Activated naive CD4-positive, alpha-beta T cell treated with anti-CD3 and anti-CD28 coated beads, Interleukin-2, amount 10 ng/mL, durations not matched to agents 7 days and 5 days (primary cell): ENCODE data around the gene LGR4.

Experiments used
- CTCF ChIA-PET: fragments of 350-600 bp; sonication (Branson Sonifier 250); formaldehyde crosslinking; loops from one replicate; lab custom pipeline; 2021; ENCODE audit warnings: antibody characterized with exemption; lab: Charles Lee
- DNase-seq: peaks from one replicate; pipeline ENCODE4 v3.0.0-alpha.2; 2020
- H3K27ac Mint-ChIP-seq: one replicate; pipeline ENCODE4 v1.8.0; 2021; ENCODE audit warnings: mild to moderate bottlenecking, moderate library complexity, mixed read lengths
- H3K27me3 Mint-ChIP-seq: one replicate; pipeline ENCODE4 v1.8.0; 2021; ENCODE audit warnings: mild to moderate bottlenecking, mixed read lengths
- H3K36me3 Mint-ChIP-seq: one replicate; pipeline ENCODE4 v1.8.0; 2021; ENCODE audit warnings: mixed read lengths
- H3K4me1 Mint-ChIP-seq: one replicate; pipeline ENCODE4 v1.8.0; 2021; ENCODE audit warnings: mixed read lengths
- H3K4me3 Mint-ChIP-seq: one replicate; pipeline ENCODE4 v1.8.0; 2021; ENCODE audit warnings: mild to moderate bottlenecking, moderate library complexity, mixed read lengths
- H3K9me3 Mint-ChIP-seq: one replicate; pipeline ENCODE4 v1.8.0; 2021; ENCODE audit warnings: mixed read lengths

LGR4 gene

DNA sequence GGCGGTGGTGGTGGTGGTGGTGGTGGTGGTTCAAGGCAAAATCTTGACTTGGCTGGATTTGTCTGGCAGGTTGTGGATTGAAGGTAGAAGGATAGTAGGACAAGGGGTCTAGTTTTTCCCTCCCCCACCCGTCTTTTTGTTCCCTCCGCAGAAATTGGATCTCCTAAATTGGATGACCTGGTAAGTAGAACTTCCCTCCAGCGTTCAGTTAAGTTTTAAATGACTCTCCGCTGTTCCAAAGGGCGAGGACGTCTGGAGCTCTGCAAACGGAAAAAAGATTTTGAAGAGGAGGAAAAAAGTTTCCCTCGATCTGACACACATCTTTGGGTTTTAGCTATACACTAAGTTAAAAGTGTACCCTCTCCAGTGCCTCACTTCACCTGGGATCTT is 422 bp upstream of the LGR4 start:
- no peak for DNase-seq
- peak overlapping the region; percentile 25 for H3K27ac Mint-ChIP-seq

DNA sequence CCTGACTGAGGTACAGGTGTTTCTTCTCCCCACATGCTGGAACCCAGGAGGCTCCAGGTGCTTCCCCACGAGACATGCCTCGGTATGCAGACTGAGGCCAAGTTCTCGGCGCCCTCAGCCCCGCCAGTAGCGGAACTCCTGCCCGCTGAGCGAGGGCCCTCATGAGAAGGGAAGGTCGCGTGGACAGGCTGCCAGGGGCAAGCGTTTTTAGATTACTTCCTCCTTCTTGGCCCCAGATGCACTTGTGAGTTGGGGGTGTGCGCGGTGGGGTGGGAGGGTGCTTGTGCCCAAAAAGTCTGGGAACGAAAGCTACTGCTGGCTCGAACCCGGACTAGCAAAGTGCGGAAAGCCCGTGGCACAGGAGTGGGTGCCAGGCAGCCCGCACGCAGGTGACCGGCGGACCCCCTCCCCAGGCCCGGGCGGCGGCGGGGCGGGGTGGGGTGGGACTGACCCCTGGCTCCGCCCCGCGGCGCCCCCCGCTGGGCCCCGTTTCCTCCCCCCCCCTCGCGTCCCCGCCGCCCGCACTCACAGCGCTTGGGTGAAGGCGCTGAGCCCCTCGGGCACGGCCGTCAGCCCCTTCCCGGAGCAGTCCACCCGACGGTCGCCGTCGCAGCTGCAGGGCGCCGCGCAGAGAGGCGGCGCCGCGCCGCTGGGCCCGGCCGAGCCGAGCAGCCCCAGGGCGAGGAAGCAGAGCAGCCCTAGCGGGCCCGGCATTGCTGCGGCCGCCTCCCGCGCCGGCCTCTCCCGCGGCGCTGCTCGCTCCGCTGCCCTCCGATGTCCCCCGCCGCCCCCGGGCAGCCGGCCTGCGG is 797 bp downstream of the LGR4 start:
- CTCF ChIA-PET = interaction anchor here (1.0 to 1.5 kb wide), 2 partner anchors 13 to 24 kb away, joined by 4 read pairs; no protein-coding TSS in a partner anchor
- H3K4me3 Mint-ChIP-seq = peak overlapping the region; percentile 70
- H3K27ac Mint-ChIP-seq = no peak overlapping the region
- DNase-seq = peak; percentile 29
- H3K9me3 Mint-ChIP-seq = no peaks in the 10 kb centered on the region
- peaks cover 47% of the 10 kb centered on the region for H3K27me3 Mint-ChIP-seq
- peaks cover 13% of the 10 kb centered on the region for H3K4me1 Mint-ChIP-seq
- H3K36me3 Mint-ChIP-seq = no peaks in the 10 kb centered on the region

More for the DNA sequence above, 422 bp upstream of the LGR4 start:
- Mint-ChIP-seq H3K36me3 (no peaks in the 10 kb centered on the region), H3K9me3 (no peaks in the 10 kb centered on the region), H3K4me3 (peak overlapping the region; percentile 81), H3K27me3 (peaks cover 47% of the 10 kb centered on the region), H3K4me1 (peaks cover 13% of the 10 kb centered on the region)
- CTCF ChIA-PET = interaction anchor here (1.0 to 1.4 kb wide), 2 partner anchors 12 to 13 kb away, joined by 3 to 4 read pairs; no protein-coding TSS in a partner anchor

DNA sequence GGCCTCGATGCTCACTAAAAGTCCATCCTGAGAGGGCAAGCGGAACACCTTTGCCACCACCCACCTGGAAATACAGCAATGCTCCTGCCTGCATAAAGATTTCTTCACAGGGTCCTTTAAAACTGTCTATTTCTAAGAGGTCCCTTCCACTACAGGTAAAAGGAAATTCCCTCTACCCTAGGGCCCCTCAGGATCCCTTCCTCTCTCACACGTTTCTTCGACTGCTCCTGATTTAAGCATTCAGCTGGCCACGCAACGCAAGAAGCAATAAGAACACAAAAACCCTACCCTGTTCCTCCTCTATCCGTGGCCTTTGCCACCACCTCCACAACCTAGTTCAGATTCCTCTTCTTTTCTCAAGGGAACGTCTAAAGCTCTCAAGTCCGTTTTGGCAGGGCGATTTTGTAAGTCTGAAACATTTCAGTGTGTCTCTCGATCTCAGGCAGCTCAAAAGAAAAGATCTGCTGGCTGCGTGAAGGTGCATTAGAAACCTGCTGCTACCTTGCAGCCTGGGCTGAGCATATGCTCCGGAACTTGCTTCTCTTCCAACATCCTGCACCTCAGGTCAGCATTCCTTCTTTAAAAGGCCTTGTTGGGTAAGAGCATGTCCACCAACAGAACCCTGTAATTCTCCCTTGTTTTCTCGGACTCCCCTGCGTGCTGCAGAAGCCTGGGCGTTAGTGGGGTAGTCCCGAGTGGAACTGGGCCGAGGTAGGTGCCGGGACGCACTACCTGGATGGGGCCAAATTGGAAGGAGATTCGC is 1.6 kb downstream of the LGR4 start:
- Mint-ChIP-seq H3K27ac (no peak overlapping the region), H3K4me1 (peaks cover 13% of the 10 kb centered on the region), H3K4me3 (peak overlapping the region; percentile 70), H3K36me3 (no peaks in the 10 kb centered on the region), H3K27me3 (peaks cover 47% of the 10 kb centered on the region), H3K9me3 (no peaks in the 10 kb centered on the region)
- DNase-seq = no peak
- CTCF ChIA-PET = interaction anchor here (1.5 kb wide), 1 partner anchor 25 kb away, joined by 4 read pairs; no protein-coding TSS in a partner anchor

DNA sequence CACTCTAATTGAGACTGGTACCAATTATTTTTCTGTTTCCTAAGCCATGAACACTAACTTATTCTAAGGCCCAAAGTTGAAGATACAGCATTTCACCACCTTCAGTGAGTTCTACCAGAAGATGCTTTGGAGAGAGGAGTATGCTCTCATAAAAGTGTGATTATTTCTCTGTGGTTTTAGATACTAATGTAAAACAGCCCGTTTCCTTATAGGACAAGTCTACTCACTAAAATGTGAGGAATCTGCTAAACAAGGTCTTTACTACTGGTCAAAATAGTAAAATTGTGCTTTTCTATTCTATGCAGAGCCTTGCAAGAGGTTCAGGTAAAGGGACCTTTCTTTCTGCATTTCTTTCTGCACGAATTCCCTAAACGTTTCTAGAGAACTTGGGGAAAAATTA is 2.4 kb downstream of the LGR4 start:
- CTCF ChIA-PET = no interaction called here
- H3K4me3 Mint-ChIP-seq = no peak overlapping the region
- H3K4me1 Mint-ChIP-seq = peaks cover 13% of the 10 kb centered on the region
- no peaks in the 10 kb centered on the region for H3K36me3 Mint-ChIP-seq
- DNase-seq = no peak
- H3K27me3 Mint-ChIP-seq = peaks cover 47% of the 10 kb centered on the region
- no peak overlapping the region for H3K27ac Mint-ChIP-seq
- no peaks in the 10 kb centered on the region for H3K9me3 Mint-ChIP-seq

DNA sequence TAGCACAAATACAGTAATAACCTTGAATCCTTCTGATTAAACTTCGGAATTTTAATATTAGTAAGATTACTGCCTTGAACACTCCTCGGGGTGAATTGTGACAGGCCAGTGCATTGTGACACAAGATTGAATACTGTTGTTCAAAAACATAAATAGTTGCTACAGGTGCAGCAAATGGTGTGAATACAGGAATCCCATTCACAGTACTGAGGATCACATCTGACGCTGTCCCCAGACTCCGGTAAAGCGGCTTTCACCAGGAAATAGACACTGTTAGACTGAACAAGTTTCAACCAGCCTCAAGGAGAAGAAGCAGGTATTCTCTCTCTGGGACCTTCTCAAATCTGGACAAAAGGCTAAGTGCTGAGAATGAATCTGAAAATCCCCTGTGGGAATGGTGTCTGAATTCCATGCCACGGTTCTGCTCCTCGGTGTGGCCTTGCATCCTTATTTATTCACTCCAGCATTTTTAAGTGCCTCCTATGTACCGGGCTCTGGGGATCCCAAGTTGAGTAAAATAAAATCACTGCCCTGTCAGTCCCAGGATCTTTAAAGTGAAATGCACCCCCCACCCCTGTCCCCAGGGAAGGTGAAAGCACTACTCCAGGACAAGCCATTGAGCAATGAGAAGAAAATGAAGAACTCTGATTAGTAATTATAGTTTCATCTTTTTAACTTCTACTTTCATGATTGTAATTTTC is 3.4 kb downstream of the LGR4 start:
- H3K27me3 Mint-ChIP-seq = peaks cover 41% of the 10 kb centered on the region
- H3K4me3 Mint-ChIP-seq = no peak overlapping the region
- H3K4me1 Mint-ChIP-seq = peaks cover 13% of the 10 kb centered on the region
- H3K9me3 Mint-ChIP-seq = no peaks in the 10 kb centered on the region
- CTCF ChIA-PET = no interaction called here
- no peak overlapping the region for H3K27ac Mint-ChIP-seq
- no peak for DNase-seq
- no peaks in the 10 kb centered on the region for H3K36me3 Mint-ChIP-seq

DNA sequence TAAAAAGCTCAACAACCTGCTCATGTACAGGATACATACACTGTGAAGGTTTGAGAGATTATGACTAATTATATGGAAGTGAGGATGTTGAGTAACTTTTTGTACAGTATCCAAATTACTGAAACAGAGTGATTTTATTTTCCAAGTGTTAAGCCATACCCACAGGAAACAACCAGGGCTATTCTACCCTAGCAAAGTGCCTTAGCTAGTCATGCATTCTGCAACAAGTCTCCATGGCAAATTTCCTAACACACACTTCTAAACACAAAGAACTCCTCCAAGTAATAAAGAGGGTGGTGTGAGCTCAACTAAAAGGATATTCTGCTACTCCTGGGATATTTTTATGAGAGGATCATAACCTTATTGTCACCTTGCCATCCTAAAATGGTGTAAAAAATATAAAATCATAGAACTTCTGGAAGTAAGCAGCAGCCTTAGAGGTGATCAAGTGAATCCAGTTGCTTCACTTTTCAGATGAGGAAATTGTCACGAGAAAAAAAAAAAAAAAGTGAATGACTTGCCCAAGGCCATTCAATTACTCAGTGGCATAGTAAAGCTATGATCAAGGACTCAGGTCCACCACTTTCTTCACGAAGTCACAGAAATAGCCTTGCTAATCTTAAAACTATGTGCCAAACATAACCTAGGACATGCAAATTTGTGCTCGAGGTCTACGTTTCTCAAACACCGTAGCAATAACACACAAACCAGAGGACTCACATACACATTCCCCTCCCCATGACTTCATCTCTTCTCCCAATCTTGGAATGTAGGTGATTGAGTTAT is 4.2 kb downstream of the LGR4 start:
- Mint-ChIP-seq H3K4me3 (no peak overlapping the region), H3K27me3 (peaks cover 35% of the 10 kb centered on the region), H3K9me3 (no peaks in the 10 kb centered on the region), H3K4me1 (peaks cover 13% of the 10 kb centered on the region), H3K36me3 (no peaks in the 10 kb centered on the region), H3K27ac (no peak overlapping the region)
- DNase-seq = no peak
- CTCF ChIA-PET = no interaction called here

DNA sequence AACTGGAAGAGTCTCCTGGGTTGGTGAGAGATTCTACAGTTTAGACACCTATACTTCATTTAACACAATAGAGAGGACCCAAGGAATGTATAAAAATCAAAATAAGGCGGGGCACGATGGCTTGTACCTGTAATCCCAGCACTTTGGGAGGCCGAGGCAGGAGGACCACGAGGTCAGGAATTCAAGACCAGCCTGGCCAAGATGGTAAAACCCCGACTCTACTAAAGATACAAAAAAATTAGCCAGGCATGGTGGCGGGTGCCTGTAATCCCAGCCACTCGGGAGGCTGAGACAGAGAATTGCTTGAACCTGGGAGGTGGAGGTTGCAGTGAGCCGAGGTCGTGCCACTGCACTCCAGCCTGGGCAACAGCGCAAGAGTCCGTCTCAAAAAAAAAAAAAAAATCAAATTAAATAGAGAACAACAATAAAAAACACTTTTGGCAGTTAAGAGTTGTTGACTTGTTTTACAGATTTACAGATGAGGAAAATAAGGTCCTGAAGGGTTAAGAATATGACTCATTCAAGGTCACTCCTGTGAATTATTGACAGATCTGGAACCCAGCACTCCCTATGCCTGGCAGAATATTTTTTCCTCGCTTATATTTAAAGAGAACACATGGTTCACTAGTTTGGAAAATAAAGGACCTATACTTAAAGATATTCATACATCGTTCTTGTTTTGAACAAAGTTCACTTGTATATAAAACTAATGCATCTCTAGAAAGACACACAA is 5.2 kb downstream of the LGR4 start:
- no peak overlapping the region for H3K27ac Mint-ChIP-seq
- H3K36me3 Mint-ChIP-seq = no peaks in the 10 kb centered on the region
- no peak for DNase-seq
- no peak overlapping the region for H3K4me3 Mint-ChIP-seq
- H3K4me1 Mint-ChIP-seq = peaks cover 9% of the 10 kb centered on the region
- CTCF ChIA-PET = no interaction called here
- no peaks in the 10 kb centered on the region for H3K9me3 Mint-ChIP-seq
- H3K27me3 Mint-ChIP-seq = peaks cover 25% of the 10 kb centered on the region

DNA sequence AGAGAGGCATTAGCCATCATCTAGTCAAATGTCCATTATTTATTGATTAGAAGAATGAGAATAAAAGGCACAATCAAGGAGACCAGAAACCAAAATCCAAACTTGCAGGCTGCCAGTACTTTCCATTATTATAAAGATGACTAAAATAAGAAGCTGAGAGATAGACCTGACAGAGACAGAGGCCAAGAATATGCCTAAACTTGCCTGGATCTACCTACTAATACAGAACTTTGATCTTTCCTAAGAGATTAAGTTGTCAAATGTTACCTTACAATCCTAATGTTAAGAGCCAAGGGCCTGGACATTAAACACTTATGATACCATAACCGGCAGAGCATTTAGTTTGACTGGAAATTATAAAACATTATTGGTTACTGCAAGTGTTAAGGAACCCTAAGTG is 6.2 kb downstream of the LGR4 start:
- peaks cover 6% of the 10 kb centered on the region for H3K4me1 Mint-ChIP-seq
- no peaks in the 10 kb centered on the region for H3K36me3 Mint-ChIP-seq
- H3K9me3 Mint-ChIP-seq = no peaks in the 10 kb centered on the region
- CTCF ChIA-PET = interaction anchor here (1.3 kb wide), 1 partner anchor 19 kb away, joined by 4 read pairs; no protein-coding TSS in a partner anchor
- H3K27ac Mint-ChIP-seq = no peak overlapping the region
- peaks cover 20% of the 10 kb centered on the region for H3K27me3 Mint-ChIP-seq
- no peak overlapping the region for H3K4me3 Mint-ChIP-seq
- no peak for DNase-seq

DNA sequence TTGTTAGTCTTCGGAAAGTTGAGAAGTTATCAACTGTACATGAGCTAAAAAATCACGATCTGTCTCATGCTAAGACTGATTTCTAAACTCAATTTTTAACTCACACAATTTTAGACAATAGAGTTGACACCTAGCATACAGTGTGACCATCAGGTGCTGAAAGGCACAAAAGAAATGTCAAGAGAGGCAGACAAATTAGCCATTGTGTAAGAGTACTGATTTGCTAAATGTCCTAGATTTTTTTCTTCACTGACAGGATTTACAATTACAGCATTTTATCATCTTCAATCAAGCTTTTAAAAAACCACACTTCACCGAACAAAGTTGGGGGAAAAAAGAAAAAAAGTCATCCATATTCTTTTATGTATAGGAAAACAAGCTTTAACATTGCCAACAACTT is 7.0 kb downstream of the LGR4 start:
- CTCF ChIA-PET = interaction anchor here (1.3 kb wide), 1 partner anchor 20 kb away, joined by 4 read pairs; no protein-coding TSS in a partner anchor
- H3K27me3 Mint-ChIP-seq = peaks cover 12% of the 10 kb centered on the region
- no peak overlapping the region for H3K27ac Mint-ChIP-seq
- no peaks in the 10 kb centered on the region for H3K9me3 Mint-ChIP-seq
- no peak overlapping the region for H3K4me3 Mint-ChIP-seq
- DNase-seq = no peak
- H3K36me3 Mint-ChIP-seq = no peaks in the 10 kb centered on the region
- no peaks in the 10 kb centered on the region for H3K4me1 Mint-ChIP-seq

DNA sequence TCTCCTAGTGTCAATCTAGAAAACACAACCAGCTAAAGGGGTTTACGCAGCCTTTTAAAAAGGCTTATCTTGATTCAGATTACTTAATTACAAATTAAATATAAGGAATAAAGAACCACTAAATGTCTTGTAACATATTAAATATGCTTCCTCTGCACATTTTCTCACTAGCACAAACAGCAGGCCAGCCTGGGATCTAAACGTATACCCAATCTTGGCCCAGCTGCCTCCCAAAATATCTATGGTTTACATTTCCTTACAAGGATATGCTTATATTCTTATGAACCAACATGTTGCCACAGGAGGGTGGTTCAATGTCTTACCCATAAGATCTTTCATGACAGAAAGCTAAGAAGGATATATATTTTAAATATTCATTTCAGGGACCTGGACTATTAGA is 7.7 kb downstream of the LGR4 start:
- no peak overlapping the region for H3K4me3 Mint-ChIP-seq
- CTCF ChIA-PET = interaction anchor here (0.7 to 1.3 kb wide), 3 partner anchors 12 to 21 kb away, joined by 3 to 4 read pairs (median 3); no protein-coding TSS in a partner anchor
- H3K9me3 Mint-ChIP-seq = no peaks in the 10 kb centered on the region
- no peaks in the 10 kb centered on the region for H3K4me1 Mint-ChIP-seq
- DNase-seq = no peak
- no peak overlapping the region for H3K27ac Mint-ChIP-seq
- no peaks in the 10 kb centered on the region for H3K36me3 Mint-ChIP-seq
- H3K27me3 Mint-ChIP-seq = peaks cover 7% of the 10 kb centered on the region

DNA sequence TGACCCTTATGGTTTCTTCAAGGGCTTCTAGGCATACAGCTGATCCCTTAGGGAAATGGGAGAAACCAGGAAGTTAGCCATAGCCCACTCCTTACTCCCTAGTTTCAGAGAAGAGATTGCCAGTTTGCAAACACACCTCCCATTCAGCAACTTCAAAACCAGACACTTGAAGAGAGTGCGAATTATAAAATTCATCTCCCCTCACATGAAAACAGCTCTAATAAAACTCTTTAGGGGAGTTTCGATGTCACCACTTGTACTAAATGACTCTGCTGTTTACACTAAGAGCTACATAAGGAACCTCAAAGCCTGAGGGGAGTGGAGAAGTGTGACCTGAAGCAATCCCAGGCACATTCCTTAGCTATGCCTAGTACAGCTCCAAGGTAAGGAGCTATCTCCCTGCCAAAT is 8.3 kb downstream of the LGR4 start:
- Mint-ChIP-seq H3K4me3 (no peak overlapping the region), H3K36me3 (no peaks in the 10 kb centered on the region), H3K27ac (no peak overlapping the region), H3K9me3 (no peaks in the 10 kb centered on the region), H3K4me1 (no peaks in the 10 kb centered on the region), H3K27me3 (peaks cover 2% of the 10 kb centered on the region)
- no peak for DNase-seq
- CTCF ChIA-PET = interaction anchor here (0.8 kb wide), 1 partner anchor 21 kb away, joined by 3 read pairs; no protein-coding TSS in a partner anchor

DNA sequence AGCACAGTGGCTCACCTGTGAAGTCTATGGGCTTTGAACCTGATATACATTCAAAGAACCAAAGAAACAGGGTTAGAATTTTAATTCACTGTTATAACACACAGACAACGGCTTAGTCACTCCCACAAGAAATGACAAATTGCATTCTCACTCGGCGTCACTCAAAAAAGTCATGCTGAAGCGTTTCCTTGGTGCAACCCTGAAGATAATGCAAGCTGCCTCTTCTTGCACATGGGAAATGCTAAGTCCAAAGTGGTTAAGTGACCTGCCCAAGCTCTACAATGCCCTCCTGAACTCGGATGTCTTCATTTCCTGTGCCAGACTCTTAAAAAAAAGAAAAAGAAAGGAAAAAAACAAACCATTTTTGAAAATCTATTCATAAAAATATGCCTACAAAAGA is 10.0 kb downstream of the LGR4 start:
- CTCF ChIA-PET = no interaction called here
- no peaks in the 10 kb centered on the region for H3K36me3 Mint-ChIP-seq

More for the DNA sequence above, 10.0 kb downstream of the LGR4 start:
- no peak for DNase-seq
- Mint-ChIP-seq H3K27me3 (no peaks in the 10 kb centered on the region), H3K27ac (no peak overlapping the region), H3K4me3 (no peak overlapping the region), H3K4me1 (no peaks in the 10 kb centered on the region), H3K9me3 (no peaks in the 10 kb centered on the region)
